Measurements from ENCODE around the gene PCGF6.

The PCGF6 gene

GRCh38 chr10:103350175-103350516 lies 794 bp downstream of the PCGF6 start:
- DNase-seq (ENCODE audit: extremely low read depth, low read depth) = no peak
- no peak for TF ChIP-seq CTCF (IDR thresholded peaks at IDR 0.05; ENCODE audit: low read depth, low read length)

- TF ChIP-seq CTCF (IDR thresholded peaks at IDR 0.05; ENCODE audit: low read depth, low read length) = no peak
- DNase-seq (ENCODE audit: extremely low read depth, low read depth) = no peak
These were observed 14.6 kb downstream of the PCGF6 start for GRCh38 chr10:103336370-103336769.

GRCh38 chr10:103334567-103334966 lies 16.4 kb downstream of the PCGF6 start:
- no peak for TF ChIP-seq CTCF (IDR thresholded peaks at IDR 0.05; ENCODE audit: low read depth, low read length)
- DNase-seq (ENCODE audit: extremely low read depth, low read depth) = no peak

GRCh38 chr10:103333934-103334520 lies 16.9 kb downstream of the PCGF6 start:
- peak; percentile 62 for TF ChIP-seq CTCF (IDR thresholded peaks at IDR 0.05; ENCODE audit: low read depth, low read length)
- DNase-seq (ENCODE audit: extremely low read depth, low read depth) = no peak

GRCh38 chr10:103327906-103328305 lies 23.0 kb downstream of the PCGF6 start:
- TF ChIP-seq CTCF (IDR thresholded peaks at IDR 0.05; ENCODE audit: low read depth, low read length) = no peak
- DNase-seq (ENCODE audit: extremely low read depth, low read depth) = no peak

- no peak for DNase-seq (ENCODE audit: extremely low read depth, low read depth)
- no peak for TF ChIP-seq CTCF (IDR thresholded peaks at IDR 0.05; ENCODE audit: low read depth, low read length)
These were observed 34.9 kb downstream of the PCGF6 start for GRCh38 chr10:103316087-103316486.

- TF ChIP-seq CTCF (IDR thresholded peaks at IDR 0.05; ENCODE audit: low read depth, low read length) = no peak
- DNase-seq (ENCODE audit: extremely low read depth, low read depth) = no peak
These were observed 40.7 kb downstream of the PCGF6 start for GRCh38 chr10:103310197-103310596.
